Activated T-helper 1 cell treated with Interleukin-2 at 50 U/mL for 16 hours (primary cell): ENCODE results near the gene ZBTB7C.

Experiments used
- DNase-seq: peaks from one replicate; pipeline ENCODE4 v3.0.0-alpha.2; 2020; ENCODE audit warnings: low read depth

ZBTB7C gene

GRCh38 chr18:48390641-48391040 lies 18.5 kb downstream of the ZBTB7C start:
- DNase-seq: no peak

GRCh38 chr18:48388478-48388877 lies 20.7 kb downstream of the ZBTB7C start:
- no peak for DNase-seq

GRCh38 chr18:48387300-48387699 lies 21.9 kb downstream of the ZBTB7C start:
- no peak for DNase-seq

- DNase-seq: no peak
These were observed 23.6 kb downstream of the ZBTB7C start for GRCh38 chr18:48385596-48385995.

GRCh38 chr18:48376934-48377333 lies 32.2 kb downstream of the ZBTB7C start:
- no peak for DNase-seq

- DNase-seq: no peak
These were observed 32.8 kb downstream of the ZBTB7C start for GRCh38 chr18:48376406-48376805.

- no peak for DNase-seq
These were observed 33.9 kb downstream of the ZBTB7C start for GRCh38 chr18:48375150-48375800.

GRCh38 chr18:48374423-48375149 lies 34.6 kb downstream of the ZBTB7C start:
- no peak for DNase-seq

- DNase-seq: no peak
These were observed 37.2 kb downstream of the ZBTB7C start for GRCh38 chr18:48371854-48372602.

GRCh38 chr18:48367557-48367956 lies 41.6 kb downstream of the ZBTB7C start:
- no peak for DNase-seq

- DNase-seq: no peak
These were observed 43.2 kb downstream of the ZBTB7C start for GRCh38 chr18:48365965-48366364.

- no peak for DNase-seq
These were observed 45.0 kb downstream of the ZBTB7C start for GRCh38 chr18:48364146-48364545.

- DNase-seq: no peak
These were observed 46.0 kb downstream of the ZBTB7C start for GRCh38 chr18:48363175-48363574.

GRCh38 chr18:48361801-48362200 lies 47.4 kb downstream of the ZBTB7C start:
- DNase-seq: no peak

- DNase-seq: no peak
These were observed 48.7 kb downstream of the ZBTB7C start for GRCh38 chr18:48360376-48361021.

- no peak for DNase-seq
These were observed 49.6 kb downstream of the ZBTB7C start for GRCh38 chr18:48359626-48360025.

GRCh38 chr18:48358868-48359267 lies 50.3 kb downstream of the ZBTB7C start:
- no peak for DNase-seq

GRCh38 chr18:48356909-48357631 lies 52.1 kb downstream of the ZBTB7C start:
- DNase-seq: no peak

- DNase-seq: no peak
These were observed 52.9 kb downstream of the ZBTB7C start for GRCh38 chr18:48356151-48356745.

- DNase-seq: no peak
These were observed 53.7 kb downstream of the ZBTB7C start for GRCh38 chr18:48355276-48356115.
